NCI-H2227 treated with DMSO at 0.1 percent for 48 hours (cell line): Measurements from ENCODE around the gene SAMHD1.
"Not testable (repeated sequence)": the region's sequence is repeated elsewhere in the genome, so short reads cannot be mapped to it uniquely, and the experiment has no call there.

Source experiments
- DNase-seq: peaks from one replicate; lab custom pipeline; 2025; lab: John Stamatoyannopoulos, UW

Gene SAMHD1

DNA sequence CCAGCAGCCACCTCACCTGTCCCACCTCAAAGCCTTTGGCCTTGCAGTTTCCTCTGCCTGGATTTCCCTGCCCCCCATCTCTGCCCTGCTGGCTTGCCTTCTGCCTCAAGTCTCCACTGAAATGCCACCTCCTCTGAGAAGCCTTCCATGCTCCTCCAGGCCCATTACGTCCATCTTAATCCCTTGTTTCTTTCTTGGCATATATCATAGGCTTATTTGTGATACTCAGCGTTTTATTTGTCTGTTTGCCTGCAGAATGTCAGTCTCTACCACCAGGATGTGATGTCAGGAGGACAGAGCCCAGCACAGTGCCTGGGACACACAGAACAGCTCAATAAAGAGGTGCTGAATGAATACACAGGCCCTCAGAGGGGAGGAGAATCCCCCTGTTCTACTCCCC, 100.0 kb downstream of the SAMHD1 start:
- no peak for DNase-seq

DNA sequence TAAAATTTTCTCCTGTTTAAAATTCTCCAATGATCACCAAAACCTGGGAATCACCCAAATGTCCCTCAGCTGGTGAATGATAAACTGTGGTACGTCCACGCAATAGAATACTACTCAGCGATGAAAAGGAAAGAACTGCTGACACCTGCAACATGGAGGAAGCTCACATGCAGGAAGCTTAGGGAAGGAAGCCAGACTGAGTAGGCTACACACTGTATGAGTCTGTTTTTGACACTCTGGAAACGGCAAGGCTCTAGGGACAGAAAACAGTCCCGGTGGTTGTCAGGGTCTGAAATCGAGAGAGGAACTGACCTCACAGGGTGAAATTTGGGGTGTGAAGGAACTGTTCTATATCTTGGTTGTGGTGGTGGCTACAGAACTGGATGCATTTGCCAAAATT, 100.7 kb downstream of the SAMHD1 start:
- no peak for DNase-seq

DNA sequence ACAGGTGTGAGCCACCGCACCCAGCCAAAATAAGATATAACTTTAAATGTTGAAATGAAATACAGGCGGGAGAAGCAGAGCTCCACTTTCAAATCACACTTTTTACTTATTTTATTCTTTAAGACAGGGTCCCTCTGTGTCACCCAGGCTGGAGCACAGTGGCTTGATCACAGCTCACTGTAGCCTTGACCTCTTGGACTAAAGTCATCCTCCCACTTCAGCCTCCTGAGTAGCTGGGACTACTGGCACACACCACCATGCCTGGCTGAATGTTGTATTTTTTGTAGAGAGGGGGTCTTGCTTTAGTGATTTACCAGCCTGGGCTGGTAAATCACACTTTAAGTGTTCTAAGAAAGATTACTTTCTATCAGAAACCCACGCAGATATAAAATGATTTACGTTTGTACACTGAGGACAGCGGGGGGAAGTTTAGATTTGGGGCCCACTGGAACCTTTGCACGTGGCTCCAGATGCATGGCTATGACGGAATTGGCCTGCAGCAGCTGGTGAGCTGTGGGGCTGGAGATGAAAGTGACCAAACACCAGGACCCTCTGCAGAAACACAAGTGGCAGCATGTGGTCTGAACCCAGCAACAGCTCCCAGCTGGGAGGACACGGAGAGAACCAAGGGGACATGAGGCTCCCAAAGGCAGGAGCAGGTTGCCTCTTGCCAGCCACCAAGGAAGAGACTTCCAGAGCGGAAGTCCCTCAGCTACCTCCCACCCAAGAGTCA, 102.0 kb downstream of the SAMHD1 start:
- no peak for DNase-seq

DNA sequence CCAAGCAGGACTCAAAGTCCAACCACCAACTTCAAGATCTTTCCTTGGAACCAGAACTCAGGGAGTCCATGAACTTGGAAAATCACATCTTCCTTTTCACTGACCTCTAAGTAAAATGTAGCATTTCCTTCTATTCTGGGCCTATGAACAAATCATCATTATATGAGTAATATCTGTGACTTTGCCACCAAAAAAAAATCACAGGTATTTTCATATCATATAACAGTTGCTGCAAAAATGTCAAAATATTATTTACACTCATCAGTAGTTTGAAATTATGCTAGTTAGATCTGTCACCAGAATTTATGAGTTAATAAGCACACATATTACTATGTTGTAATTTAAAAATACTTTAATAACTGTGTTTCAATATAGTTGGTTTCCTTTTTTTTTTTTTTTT, 102.8 kb downstream of the SAMHD1 start:
- no peak for DNase-seq

DNA sequence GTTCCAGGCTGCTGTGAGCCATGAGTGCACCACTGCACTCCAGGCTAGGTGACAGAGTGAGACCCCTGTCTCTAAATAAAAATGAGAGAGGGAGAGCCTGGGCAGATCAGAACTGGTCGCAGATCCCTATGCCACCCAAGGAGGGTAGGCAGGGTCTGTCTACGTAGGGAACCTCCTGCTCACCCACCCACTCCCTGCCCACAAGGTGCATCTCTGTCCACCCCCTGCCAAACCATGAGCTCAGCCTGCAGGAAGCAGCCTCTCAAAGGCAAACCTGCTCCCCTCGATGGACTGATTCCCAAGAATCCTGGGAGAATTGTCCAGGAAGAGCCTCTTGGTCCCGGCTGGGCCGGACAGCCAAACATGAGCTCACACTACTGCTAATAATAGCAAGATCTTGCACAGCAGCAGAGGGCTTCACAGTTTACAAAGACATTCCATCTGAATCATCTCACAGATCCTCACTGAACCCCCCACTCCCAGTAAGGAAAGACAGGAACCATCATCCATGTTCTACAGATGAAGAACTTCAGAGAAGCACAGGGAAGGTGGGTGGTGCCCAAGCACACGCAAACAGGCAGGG, 103.3 kb downstream of the SAMHD1 start:
- no peak for DNase-seq

DNA sequence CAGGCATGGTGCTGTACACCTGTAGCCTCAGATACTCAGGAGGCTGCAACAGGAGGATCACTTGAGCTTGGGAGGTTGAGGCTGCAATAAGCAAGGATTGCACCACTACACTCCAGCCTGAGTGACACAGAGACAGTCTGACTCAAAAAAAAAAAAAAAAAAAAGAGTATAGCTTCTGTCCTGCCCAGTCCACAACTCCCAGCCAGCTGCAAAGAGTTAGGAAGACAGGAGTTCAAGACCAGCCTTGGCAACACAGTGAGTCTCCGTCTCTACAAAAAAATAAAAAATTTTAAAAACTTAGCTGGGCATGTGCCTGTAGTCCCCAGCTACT, 103.8 kb downstream of the SAMHD1 start:
- no peak for DNase-seq

DNA sequence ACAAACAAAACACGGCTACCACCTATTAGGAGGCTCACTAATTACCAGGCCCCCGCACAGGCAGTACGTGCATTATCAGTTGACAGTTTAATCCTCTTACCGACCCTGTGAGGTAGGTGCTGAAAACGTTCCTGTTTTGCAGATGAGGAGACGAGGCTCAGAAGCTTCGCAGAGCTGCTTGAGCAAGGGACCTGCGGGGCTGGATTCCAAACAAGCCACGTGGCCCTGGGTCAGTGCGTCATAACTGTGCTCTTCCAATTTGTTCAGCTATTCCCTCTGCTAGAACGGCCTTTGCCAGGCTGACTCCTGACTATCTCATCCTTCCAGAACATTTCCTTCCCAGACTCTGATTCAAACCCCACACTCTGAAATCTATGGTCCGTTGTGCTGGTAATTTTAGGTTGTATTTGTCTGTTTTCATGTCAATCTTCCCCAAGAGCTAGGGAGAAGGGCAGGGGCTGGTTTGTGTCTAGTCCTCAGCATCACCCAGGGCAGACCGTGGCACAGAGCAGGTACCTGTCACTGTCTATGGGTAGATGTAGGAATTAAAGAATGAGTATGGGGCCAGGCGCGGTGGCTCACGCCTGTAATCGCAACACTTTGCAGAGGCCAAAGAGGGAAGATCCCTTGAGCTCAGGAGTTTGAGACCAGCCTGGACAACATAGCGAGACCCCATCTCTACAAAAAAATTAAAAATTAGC, 104.3 kb downstream of the SAMHD1 start:
- no peak for DNase-seq

DNA sequence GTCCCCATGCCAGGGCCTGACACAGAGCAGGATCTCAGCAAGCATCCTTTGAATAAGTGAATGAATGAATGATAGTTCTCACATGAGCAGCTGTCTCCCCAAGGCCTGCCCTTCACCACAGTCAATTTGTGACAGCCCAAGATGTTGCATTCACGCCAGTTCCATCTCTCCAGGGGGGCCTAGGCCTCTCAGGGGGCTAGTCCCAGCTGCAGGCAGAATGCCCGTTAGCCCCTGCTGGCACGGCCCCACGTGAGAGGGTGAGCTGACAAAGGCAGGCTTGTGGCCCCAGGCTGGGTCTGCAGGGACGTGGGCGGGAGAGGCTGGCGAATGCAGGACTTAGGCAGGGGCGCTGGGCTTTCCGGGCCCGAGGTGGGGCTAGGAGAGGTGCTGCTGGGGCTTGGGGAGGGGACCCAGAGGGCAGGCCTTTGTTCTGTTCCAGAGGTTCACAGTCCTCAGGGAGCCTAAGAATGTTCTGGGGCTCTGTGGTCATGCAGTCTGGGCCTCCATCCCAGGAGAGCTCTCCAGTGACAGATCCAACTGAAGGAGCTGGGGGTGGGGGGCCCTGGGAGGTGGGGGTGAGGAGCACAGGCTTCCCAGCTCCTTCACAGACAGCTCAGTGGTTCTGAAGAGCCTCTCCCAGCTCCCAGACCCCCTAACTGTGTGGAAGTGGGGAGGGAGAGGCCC, 106.1 kb downstream of the SAMHD1 start:
- DNase-seq = no peak

DNA sequence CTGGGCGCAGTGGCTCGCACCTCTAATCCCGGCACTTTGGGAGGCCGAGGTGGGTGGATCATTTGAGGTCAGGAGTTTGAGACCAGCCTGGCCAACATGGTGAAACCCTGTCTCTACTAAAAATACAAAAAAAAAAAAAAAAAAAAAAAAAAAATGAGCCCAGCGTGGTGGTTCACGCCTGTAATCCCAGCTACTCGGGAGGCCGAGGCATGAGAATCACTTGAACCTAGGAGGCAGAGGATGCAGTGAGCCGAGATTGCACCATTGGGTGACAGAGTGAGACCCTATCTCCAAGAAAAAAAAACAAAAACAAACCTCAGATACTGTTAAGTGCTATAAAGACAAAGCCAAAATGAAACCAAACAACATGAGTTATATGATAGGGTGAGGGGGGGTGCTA, 110.5 kb downstream of the SAMHD1 start:
- DNase-seq = not testable (repeated sequence)
